Measurements from ENCODE around the gene ASL.

The ASL gene

DNA sequence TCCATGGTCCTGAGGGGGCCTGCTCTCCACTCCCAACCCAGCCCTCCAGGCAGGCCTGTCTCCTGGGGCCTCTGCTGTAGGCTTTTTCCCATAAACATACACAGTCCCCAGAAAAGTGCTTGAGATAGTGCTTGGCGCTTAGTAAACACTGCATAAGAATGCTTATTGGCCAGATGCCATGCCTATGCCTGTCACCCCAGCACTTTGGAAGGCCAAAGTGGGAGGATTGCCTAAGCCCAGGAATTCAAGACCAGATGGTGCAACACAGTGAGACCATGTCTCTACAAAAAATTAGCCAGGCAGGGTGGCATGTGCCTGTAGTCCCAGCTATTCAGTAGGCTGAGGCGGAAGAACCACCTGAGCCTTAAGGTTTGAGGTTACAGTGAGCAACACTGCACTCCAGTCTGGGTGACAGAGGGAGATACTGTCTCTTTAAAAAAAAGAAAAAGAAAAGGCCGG is 24.6 kb upstream of the ASL start:
- H3K27me3 ChIP-seq (replicated peaks; ENCODE audit: control insufficient read depth, insufficient read depth, low read length) = no peaks in the 10 kb centered on the region
- TF ChIP-seq, protein P1, sequence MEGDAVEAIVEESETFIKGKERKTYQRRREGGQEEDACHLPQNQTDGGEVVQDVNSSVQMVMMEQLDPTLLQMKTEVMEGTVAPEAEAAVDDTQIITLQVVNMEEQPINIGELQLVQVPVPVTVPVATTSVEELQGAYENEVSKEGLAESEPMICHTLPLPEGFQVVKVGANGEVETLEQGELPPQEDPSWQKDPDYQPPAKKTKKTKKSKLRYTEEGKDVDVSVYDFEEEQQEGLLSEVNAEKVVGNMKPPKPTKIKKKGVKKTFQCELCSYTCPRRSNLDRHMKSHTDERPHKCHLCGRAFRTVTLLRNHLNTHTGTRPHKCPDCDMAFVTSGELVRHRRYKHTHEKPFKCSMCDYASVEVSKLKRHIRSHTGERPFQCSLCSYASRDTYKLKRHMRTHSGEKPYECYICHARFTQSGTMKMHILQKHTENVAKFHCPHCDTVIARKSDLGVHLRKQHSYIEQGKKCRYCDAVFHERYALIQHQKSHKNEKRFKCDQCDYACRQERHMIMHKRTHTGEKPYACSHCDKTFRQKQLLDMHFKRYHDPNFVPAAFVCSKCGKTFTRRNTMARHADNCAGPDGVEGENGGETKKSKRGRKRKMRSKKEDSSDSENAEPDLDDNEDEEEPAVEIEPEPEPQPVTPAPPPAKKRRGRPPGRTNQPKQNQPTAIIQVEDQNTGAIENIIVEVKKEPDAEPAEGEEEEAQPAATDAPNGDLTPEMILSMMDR (IDR thresholded peaks at IDR 0.05; ENCODE audit: insufficient read depth, low read length, poor library complexity, severe bottlenecking) = no peak
- no peak for DNase-seq (ENCODE audit: extremely low read depth, insufficient read length)
- H3K36me3 ChIP-seq (ENCODE audit: control insufficient read depth, insufficient read depth, low read length) = no peaks in the 10 kb centered on the region
- no peak overlapping the region for H3K4me3 ChIP-seq (replicated peaks; ENCODE audit: low read depth, low read length)

DNA sequence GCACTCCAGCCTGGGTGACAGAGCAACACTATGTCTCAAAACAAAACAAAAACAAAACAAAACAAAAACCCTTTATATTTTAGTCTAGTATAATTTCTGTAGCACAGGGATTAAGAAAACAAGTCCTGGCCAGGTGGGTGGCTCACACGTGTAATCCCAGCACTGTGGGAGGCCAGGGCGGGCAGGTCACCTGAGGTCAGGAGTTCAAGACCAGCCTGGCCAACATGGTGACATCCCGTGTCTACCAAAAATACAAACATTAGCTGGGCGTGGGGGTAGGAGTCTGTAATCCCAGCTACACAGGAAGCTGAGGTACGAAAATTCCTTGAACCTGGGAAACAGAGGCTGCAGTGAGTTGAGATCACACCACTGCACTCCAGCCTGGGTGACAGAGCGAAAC is 23.2 kb upstream of the ASL start:
- Histone ChIP-seq H3K36me3 (ENCODE audit: control insufficient read depth, insufficient read depth, low read length) (no peaks in the 10 kb centered on the region), H3K4me3 (replicated peaks; ENCODE audit: low read depth, low read length) (no peak overlapping the region), H3K27me3 (replicated peaks; ENCODE audit: control insufficient read depth, insufficient read depth, low read length) (no peaks in the 10 kb centered on the region)
- TF ChIP-seq, protein P1 (IDR thresholded peaks at IDR 0.05; ENCODE audit: insufficient read depth, low read length, poor library complexity, severe bottlenecking) = no peak
- no peak for DNase-seq (ENCODE audit: extremely low read depth, insufficient read length)

DNA sequence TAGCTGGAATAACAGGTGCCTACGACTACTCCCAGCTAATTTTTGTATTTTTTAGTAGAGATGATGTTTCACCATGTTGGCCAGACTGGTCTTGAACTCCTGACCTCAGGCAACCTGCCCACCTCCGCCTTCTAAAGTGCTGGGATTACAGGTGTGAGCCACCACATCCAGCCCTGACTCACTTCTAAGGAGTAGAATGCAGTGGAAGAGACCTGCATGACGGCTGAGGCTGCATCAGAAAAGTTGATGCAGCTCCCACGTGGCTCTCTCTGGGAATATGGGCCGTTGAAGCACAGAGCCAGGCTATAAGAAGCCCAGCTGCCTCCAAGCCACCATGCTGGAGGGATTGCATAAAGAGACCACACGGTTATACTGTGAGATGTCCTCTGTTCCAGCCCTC is 21.6 kb upstream of the ASL start:
- Histone ChIP-seq H3K27me3 (replicated peaks; ENCODE audit: control insufficient read depth, insufficient read depth, low read length) (no peaks in the 10 kb centered on the region), H3K36me3 (ENCODE audit: control insufficient read depth, insufficient read depth, low read length) (no peaks in the 10 kb centered on the region), H3K4me3 (replicated peaks; ENCODE audit: low read depth, low read length) (no peak overlapping the region)
- TF ChIP-seq, protein P1 (IDR thresholded peaks at IDR 0.05; ENCODE audit: insufficient read depth, low read length, poor library complexity, severe bottlenecking) = no peak
- DNase-seq (ENCODE audit: extremely low read depth, insufficient read length) = no peak

DNA sequence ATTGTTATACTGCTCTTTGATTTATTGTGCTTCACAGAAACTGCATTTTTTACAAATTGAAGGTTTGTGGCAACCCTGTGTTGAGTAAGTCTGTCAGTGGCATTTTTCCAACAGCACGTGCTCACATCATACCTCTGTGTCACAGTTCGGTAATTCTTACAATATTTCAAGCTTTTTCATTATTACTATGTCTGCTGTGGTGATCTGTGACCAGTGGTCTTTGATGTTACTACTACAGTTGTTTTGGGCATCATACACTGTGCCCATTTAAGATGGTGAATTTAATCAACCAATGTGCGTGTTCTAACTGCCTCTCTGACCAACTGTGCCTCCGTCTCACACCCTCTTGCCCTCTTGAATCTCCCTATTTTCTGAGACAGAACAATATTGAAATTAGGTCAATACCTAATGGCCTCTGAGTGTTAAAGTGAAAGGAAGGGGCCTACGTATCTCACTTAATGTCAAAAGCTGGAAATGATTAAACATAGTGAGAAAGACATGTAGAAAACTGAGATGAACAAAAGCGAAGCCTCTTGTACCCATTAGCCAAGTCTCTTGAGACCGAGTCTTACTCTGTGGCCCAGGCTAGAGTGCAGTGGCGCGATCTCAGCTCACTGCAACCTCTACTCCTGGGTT is 20.2 kb upstream of the ASL start:
- Histone ChIP-seq H3K36me3 (ENCODE audit: control insufficient read depth, insufficient read depth, low read length) (no peaks in the 10 kb centered on the region), H3K4me3 (replicated peaks; ENCODE audit: low read depth, low read length) (no peak overlapping the region; the same call in 1 of the 2 replicates), H3K27me3 (replicated peaks; ENCODE audit: control insufficient read depth, insufficient read depth, low read length) (no peaks in the 10 kb centered on the region)
- TF ChIP-seq, protein P1 (IDR thresholded peaks at IDR 0.05; ENCODE audit: insufficient read depth, low read length, poor library complexity, severe bottlenecking) = no peak
- DNase-seq (ENCODE audit: extremely low read depth, insufficient read length) = peak; percentile 40

DNA sequence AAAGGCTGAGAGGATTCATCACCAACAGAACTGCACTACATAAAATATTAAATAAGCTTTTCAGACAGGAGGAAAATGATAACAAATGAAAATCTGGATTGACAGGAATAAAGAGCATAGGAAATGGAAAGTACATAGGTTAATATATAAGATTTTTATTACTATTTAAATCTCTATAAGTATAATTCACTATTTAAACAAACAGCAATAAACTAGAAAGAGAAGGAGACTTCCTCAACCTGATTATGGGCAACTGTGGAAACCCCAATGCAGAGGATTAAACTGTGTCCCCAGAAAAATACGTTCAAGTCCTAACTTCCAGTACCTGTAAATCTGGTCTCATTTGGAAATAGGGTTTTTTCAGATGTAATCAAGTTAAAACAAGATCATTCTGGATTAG is 14.8 kb upstream of the ASL start:
- TF ChIP-seq, protein P1 (IDR thresholded peaks at IDR 0.05; ENCODE audit: insufficient read depth, low read length, poor library complexity, severe bottlenecking) = no peak
- no peaks in the 10 kb centered on the region for H3K36me3 ChIP-seq (ENCODE audit: control insufficient read depth, insufficient read depth, low read length)
- DNase-seq (ENCODE audit: extremely low read depth, insufficient read length) = no peak
- no peaks in the 10 kb centered on the region for H3K27me3 ChIP-seq (replicated peaks; ENCODE audit: control insufficient read depth, insufficient read depth, low read length)
- no peak overlapping the region for H3K4me3 ChIP-seq (replicated peaks; ENCODE audit: low read depth, low read length)

DNA sequence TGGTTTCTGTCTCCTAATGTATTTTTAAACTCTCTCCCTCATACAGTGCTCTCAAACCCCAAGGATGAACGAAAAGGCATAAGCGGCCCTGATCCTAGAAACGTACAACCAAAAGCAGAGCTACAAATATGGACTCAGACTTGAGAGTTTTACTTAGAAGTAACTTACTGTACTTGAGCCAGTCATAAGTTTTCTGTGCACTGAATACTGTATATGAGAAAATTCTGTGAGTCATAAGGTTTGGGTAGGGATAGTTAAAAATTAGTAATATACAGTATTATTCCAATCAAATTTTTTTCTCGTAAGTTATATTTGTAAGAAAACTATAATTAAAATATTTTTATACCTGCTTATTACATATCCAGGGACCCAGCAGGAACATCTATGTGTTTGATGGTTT is 5.9 kb upstream of the ASL start:
- Histone ChIP-seq H3K27me3 (replicated peaks; ENCODE audit: control insufficient read depth, insufficient read depth, low read length) (no peaks in the 10 kb centered on the region), H3K36me3 (ENCODE audit: control insufficient read depth, insufficient read depth, low read length) (no peaks in the 10 kb centered on the region), H3K4me3 (replicated peaks; ENCODE audit: low read depth, low read length) (no peak overlapping the region)
- no peak for DNase-seq (ENCODE audit: extremely low read depth, insufficient read length)
- TF ChIP-seq, protein P1 (IDR thresholded peaks at IDR 0.05; ENCODE audit: insufficient read depth, low read length, poor library complexity, severe bottlenecking) = no peak
